ENCODE results near the gene PLD2.

GRCh38 chr17:4859816-4860625 is 53.1 kb downstream of the PLD2 start:
- TF ChIP-seq CTCF (IDR thresholded peaks at IDR 0.05) (no peak), POLR2A (IDR thresholded peaks at IDR 0.05) (no peak)
